Left hindlimb (tissue), 1 donor: Measurements from ENCODE around the gene CAMK2G.
"Not testable (repeated sequence)": the region's sequence is repeated elsewhere in the genome, so short reads cannot be mapped to it uniquely, and the experiment has no call there.

Source experiments
- DNase-seq: peaks from one replicate; pipeline ENCODE4 v3.0.0-alpha.2; 2018

CAMK2G gene

GRCh38 chr10:73838827-73839226, 35.5 kb downstream of the CAMK2G start:
- no peak for DNase-seq

GRCh38 chr10:73838008-73838567, 36.3 kb downstream of the CAMK2G start:
- no peak for DNase-seq

- no peak for DNase-seq
Observed at GRCh38 chr10:73837072-73837471, 37.3 kb downstream of the CAMK2G start.

- no peak for DNase-seq
Observed at GRCh38 chr10:73836427-73836980, 37.9 kb downstream of the CAMK2G start.

GRCh38 chr10:73829090-73829489, 45.3 kb downstream of the CAMK2G start:
- not testable (repeated sequence) for DNase-seq

GRCh38 chr10:73828161-73828560, 46.2 kb downstream of the CAMK2G start:
- DNase-seq: no peak

GRCh38 chr10:73827346-73828089, 46.8 kb downstream of the CAMK2G start:
- no peak for DNase-seq

- no peak for DNase-seq
Observed at GRCh38 chr10:73824146-73824725, 50.1 kb downstream of the CAMK2G start.

- no peak for DNase-seq
Observed at GRCh38 chr10:73823391-73823790, 51.0 kb downstream of the CAMK2G start.

GRCh38 chr10:73819513-73820093, 54.8 kb downstream of the CAMK2G start:
- no peak for DNase-seq

GRCh38 chr10:73819081-73819480, 55.3 kb downstream of the CAMK2G start:
- no peak for DNase-seq

- DNase-seq: no peak
Observed at GRCh38 chr10:73818402-73818801, 56.0 kb downstream of the CAMK2G start.

GRCh38 chr10:73817826-73818225, 56.5 kb downstream of the CAMK2G start:
- DNase-seq: no peak

GRCh38 chr10:73816917-73817729, 57.2 kb downstream of the CAMK2G start:
- no peak for DNase-seq

GRCh38 chr10:73815719-73816030, 58.7 kb downstream of the CAMK2G start:
- no peak for DNase-seq

- no peak for DNase-seq
Observed at GRCh38 chr10:73814896-73815718, 59.2 kb downstream of the CAMK2G start.

- DNase-seq: no peak
Observed at GRCh38 chr10:73814276-73814895, 60.0 kb downstream of the CAMK2G start.

GRCh38 chr10:73813333-73813732, 61.0 kb downstream of the CAMK2G start:
- no peak for DNase-seq

- DNase-seq: no peak
Observed at GRCh38 chr10:73812657-73813056, 61.7 kb downstream of the CAMK2G start.

- no peak for DNase-seq
Observed at GRCh38 chr10:73810735-73811465, 63.5 kb downstream of the CAMK2G start.

GRCh38 chr10:73810358-73810734, 64.0 kb downstream of the CAMK2G start:
- no peak for DNase-seq
